ENCODE measurements around the gene EN1. TPM values are rescaled to one million over a fixed set of nuclear protein-coding genes. Genes with fewer than 3 reads are reported as not detected.

The EN1 gene
- total and polyA plus RNA-seq, 3 donors from 2014 or later = 0.20 to 0.71 (median 0.62) TPM

- H3K4me3 ChIP-seq = no peak overlapping the region
- intact Hi-C loops (cut with DNase I; ENCODE audit: low total_unique reads) = no loop called here
- no peaks in the 10 kb centered on the region for H3K4me1 ChIP-seq
- 89 to 90% methylated on average over 1 of the region's 1 CpG for WGBS, 2 donors
- TF ChIP-seq POLR2A (IDR thresholded peaks at IDR 0.05) = no peak
- TF ChIP-seq, protein P1, sequence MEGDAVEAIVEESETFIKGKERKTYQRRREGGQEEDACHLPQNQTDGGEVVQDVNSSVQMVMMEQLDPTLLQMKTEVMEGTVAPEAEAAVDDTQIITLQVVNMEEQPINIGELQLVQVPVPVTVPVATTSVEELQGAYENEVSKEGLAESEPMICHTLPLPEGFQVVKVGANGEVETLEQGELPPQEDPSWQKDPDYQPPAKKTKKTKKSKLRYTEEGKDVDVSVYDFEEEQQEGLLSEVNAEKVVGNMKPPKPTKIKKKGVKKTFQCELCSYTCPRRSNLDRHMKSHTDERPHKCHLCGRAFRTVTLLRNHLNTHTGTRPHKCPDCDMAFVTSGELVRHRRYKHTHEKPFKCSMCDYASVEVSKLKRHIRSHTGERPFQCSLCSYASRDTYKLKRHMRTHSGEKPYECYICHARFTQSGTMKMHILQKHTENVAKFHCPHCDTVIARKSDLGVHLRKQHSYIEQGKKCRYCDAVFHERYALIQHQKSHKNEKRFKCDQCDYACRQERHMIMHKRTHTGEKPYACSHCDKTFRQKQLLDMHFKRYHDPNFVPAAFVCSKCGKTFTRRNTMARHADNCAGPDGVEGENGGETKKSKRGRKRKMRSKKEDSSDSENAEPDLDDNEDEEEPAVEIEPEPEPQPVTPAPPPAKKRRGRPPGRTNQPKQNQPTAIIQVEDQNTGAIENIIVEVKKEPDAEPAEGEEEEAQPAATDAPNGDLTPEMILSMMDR (IDR thresholded peaks at IDR 0.05) = no peak
- no peak overlapping the region for H3K27ac ChIP-seq
- no peaks in the 10 kb centered on the region for H3K27me3 ChIP-seq
- H3K36me3 ChIP-seq (ENCODE audit: low read depth, missing control alignments) = no peaks in the 10 kb centered on the region
- no peaks in the 10 kb centered on the region for H3K9me3 ChIP-seq
- DNase-seq = no peak
Measured at GRCh38 chr2:118826093-118826492, 21.4 kb downstream of the EN1 start.

GRCh38 chr2:118823633-118824032 is 23.8 kb downstream of the EN1 start:
- Histone ChIP-seq H3K27me3 (no peaks in the 10 kb centered on the region), H3K4me1 (no peaks in the 10 kb centered on the region), H3K27ac (no peak overlapping the region), H3K36me3 (ENCODE audit: low read depth, missing control alignments) (no peaks in the 10 kb centered on the region), H3K9me3 (no peaks in the 10 kb centered on the region), H3K4me3 (no peak overlapping the region)
- no peak for TF ChIP-seq POLR2A (IDR thresholded peaks at IDR 0.05)
- TF ChIP-seq, protein P1 (IDR thresholded peaks at IDR 0.05) = no peak
- WGBS, 2 donors = 46 to 72% methylated on average over 5 of the region's 5 CpGs
- intact Hi-C loops (cut with DNase I; ENCODE audit: low total_unique reads) = no loop called here
- no peak for DNase-seq

- no peak overlapping the region for H3K4me3 ChIP-seq
- 34 to 42% methylated on average over 1 of the region's 1 CpG for WGBS, 2 donors
- H3K27me3 ChIP-seq = no peaks in the 10 kb centered on the region
- TF ChIP-seq, protein P1 (IDR thresholded peaks at IDR 0.05) = no peak
- no peak for TF ChIP-seq POLR2A (IDR thresholded peaks at IDR 0.05)
- intact Hi-C loops (cut with DNase I; ENCODE audit: low total_unique reads) = no loop called here
- H3K9me3 ChIP-seq = no peaks in the 10 kb centered on the region
- no peak overlapping the region for H3K27ac ChIP-seq
- no peak for DNase-seq
- no peaks in the 10 kb centered on the region for H3K36me3 ChIP-seq (ENCODE audit: low read depth, missing control alignments)
- H3K4me1 ChIP-seq = no peaks in the 10 kb centered on the region
Measured at GRCh38 chr2:118822572-118822971, 24.9 kb downstream of the EN1 start.

GRCh38 chr2:118822015-118822414 is 25.4 kb downstream of the EN1 start:
- Histone ChIP-seq H3K27me3 (no peaks in the 10 kb centered on the region), H3K36me3 (ENCODE audit: low read depth, missing control alignments) (no peaks in the 10 kb centered on the region)
- WGBS, 2 donors = 63 to 80% methylated on average over 1 to 5 of the region's 5 CpGs

GRCh38 chr2:118817469-118817868 is 30.0 kb downstream of the EN1 start:
- H3K27ac ChIP-seq = no peak overlapping the region
- no peaks in the 10 kb centered on the region for H3K27me3 ChIP-seq
- H3K36me3 ChIP-seq (ENCODE audit: low read depth, missing control alignments) = no peaks in the 10 kb centered on the region
- DNase-seq = no peak
- H3K4me3 ChIP-seq = no peak overlapping the region
- 76 to 78% methylated on average over 4 of the region's 4 CpGs for WGBS, 2 donors
- intact Hi-C loops (cut with DNase I; ENCODE audit: low total_unique reads) = no loop called here
- TF ChIP-seq, protein P1 (IDR thresholded peaks at IDR 0.05) = no peak
- no peak for TF ChIP-seq POLR2A (IDR thresholded peaks at IDR 0.05)
- no peaks in the 10 kb centered on the region for H3K4me1 ChIP-seq
- no peaks in the 10 kb centered on the region for H3K9me3 ChIP-seq

More at GRCh38 chr2:118822015-118822414, 25.4 kb downstream of the EN1 start:
- Histone ChIP-seq H3K4me1 (no peaks in the 10 kb centered on the region), H3K27ac (no peak overlapping the region), H3K4me3 (no peak overlapping the region), H3K9me3 (no peaks in the 10 kb centered on the region)
- intact Hi-C loops (cut with DNase I; ENCODE audit: low total_unique reads) = no loop called here
- TF ChIP-seq, protein P1 (IDR thresholded peaks at IDR 0.05) = no peak
- TF ChIP-seq POLR2A (IDR thresholded peaks at IDR 0.05) = no peak
- DNase-seq = no peak

All from testis (tissue), 3 donors.